GM20000 (cell line): Measurements from ENCODE around the gene VPS35.

Source experiments
- DNase-seq: peaks from one replicate; pipeline ENCODE4 v3.0.0; 2012; ENCODE audit warnings: low spot score
- TF ChIP-seq, protein P1 (sequence below): IDR thresholded peaks from 2 replicates; pipeline ENCODE4 v1.5.1; 2012; ENCODE audit warnings: mild to moderate bottlenecking, control low read depth; ENCODE audit errors: extremely low read depth, missing control alignments

Gene VPS35

DNA sequence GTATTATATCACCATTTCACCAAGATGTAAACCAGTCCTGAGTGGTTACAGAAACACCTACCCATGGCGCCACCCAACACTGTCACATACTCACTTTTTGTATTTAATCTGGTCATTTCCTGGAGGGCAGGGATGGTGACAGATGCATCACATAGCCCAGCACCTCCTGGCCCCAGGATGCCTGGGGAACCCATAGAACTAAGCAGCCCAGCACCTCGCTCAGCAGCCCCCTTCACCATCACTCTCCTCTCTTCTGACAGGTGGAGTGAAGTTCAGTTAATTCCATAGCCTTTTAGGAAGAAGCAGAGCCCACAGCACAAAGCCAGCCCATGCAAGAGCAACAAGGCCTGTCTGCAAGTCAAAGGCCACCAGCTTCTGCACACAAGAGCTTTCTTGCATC lies 31.6 kb upstream of the VPS35 start:
- DNase-seq, result no peak
- TF ChIP-seq, protein P1, sequence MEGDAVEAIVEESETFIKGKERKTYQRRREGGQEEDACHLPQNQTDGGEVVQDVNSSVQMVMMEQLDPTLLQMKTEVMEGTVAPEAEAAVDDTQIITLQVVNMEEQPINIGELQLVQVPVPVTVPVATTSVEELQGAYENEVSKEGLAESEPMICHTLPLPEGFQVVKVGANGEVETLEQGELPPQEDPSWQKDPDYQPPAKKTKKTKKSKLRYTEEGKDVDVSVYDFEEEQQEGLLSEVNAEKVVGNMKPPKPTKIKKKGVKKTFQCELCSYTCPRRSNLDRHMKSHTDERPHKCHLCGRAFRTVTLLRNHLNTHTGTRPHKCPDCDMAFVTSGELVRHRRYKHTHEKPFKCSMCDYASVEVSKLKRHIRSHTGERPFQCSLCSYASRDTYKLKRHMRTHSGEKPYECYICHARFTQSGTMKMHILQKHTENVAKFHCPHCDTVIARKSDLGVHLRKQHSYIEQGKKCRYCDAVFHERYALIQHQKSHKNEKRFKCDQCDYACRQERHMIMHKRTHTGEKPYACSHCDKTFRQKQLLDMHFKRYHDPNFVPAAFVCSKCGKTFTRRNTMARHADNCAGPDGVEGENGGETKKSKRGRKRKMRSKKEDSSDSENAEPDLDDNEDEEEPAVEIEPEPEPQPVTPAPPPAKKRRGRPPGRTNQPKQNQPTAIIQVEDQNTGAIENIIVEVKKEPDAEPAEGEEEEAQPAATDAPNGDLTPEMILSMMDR, result no peak

DNA sequence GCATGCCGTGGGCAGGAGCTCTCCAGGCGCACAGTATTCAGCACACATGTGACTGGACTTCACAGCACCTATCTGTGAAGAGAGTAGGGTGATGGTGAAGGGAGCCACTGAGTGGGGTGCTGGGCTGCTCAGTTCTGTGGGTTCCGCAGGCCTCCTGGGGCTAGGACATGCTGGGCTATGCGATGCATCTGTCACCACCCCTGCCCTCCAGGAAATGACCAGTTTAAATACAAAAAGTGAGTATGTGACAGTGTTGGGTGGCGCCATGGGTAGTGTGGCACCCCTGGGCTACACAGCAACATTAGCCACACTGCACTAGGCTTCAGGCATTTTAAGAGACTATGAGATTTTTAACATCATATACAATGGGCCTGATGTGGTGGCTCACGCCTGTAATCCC lies 30.6 kb upstream of the VPS35 start:
- TF ChIP-seq, protein P1, result no peak
- no peak for DNase-seq

DNA sequence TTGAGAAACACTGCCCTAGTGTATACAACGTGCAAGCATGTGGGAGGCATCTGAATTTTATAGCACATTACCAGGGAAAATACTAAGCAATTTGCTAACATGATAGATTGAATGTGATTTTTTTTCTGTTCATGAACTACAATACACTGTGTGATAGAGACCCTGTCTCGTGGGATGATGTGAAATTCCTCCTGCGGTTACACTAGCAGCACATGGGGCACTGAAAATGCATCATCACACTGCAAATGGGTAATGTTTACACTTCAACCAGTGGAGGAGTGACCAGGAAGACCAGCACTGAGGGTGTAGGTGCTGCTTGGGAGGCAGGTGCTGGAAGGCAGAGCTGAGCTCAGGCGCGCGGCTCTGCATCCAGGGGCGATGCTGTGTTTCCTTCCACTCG lies 29.2 kb upstream of the VPS35 start:
- TF ChIP-seq, protein P1, result no peak
- no peak for DNase-seq

DNA sequence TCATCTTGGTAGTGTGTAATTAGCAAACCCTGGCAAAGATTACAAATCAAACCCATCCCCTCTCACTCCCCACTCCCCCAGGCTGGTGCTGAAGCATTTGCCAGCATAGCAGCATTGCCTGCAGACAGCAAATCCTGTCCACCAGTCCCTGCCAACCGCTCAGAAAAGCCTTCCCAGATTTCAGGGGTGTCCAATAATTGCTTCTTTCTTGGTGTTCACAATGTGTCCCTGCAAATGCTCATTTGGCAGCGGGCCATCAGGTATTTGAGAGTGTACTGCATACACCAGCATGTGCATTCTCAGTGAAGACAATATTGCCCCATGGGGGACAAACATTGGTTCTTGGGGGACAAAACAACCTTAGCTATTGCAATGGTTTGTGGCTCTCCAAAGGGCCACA lies 28.7 kb upstream of the VPS35 start:
- TF ChIP-seq, protein P1, result no peak
- no peak for DNase-seq

DNA sequence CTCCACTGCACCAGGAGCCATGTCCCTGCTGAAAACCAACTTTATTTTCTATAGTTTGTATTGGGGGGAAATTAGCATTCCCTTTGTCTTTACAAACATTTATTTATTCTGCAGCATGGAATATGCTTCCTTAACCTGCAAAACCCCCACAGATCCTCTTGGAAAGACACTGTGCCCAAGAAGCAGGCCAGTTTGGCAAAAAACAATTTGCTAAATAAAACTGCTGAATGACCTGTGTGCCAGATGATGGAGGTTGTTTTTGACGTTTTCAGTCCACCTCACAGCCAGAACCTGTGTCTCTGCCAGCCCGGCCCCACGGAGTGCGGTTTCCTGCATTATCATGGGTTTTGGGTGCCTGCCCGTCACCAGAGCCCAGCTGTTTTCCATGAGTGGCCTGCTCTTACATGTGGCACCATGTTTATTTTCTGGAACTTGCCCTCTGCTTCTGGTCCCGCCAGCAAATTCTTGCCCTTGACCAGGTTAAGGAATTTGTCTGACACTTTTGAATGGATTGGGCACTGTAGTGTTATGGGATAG lies 26.9 kb upstream of the VPS35 start:
- TF ChIP-seq, protein P1, result no peak
- no peak for DNase-seq

DNA sequence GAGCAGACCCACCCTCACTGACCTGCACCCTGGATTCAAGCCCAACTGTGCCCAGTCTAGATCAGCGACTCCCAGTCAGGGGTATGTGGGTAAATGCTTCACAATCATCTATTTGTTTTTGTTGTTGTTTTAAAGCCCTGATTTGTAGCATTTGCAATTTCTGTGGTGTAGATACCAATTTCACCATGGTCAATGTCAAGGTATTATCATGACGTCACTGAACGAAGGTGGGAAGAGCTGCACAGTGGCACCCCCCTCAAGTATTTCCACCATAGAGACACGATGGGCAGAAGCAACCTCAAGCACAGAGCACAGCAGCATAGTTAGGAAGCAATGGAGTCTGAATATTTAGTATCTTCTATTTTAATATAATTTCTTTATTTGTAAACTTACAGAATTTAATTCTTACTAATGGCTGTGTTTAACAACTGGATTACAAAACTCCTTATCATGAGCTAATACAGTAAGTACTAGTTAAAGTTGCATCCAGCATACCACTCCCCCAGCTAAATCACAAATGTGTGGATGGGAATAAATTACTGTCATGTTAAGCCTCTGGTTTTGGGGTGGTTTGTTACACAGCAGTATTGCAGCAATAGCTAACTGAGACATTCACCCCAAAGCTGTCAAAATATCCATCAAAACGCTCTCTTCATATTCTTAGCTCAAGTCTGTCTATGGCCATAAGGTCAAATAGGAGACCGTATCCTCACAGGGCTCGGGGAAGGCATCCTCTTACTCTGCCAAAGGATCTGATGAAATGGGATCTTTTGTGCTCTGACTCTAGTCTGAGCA lies 26.0 kb upstream of the VPS35 start:
- TF ChIP-seq, protein P1, result no peak
- DNase-seq, result no peak

DNA sequence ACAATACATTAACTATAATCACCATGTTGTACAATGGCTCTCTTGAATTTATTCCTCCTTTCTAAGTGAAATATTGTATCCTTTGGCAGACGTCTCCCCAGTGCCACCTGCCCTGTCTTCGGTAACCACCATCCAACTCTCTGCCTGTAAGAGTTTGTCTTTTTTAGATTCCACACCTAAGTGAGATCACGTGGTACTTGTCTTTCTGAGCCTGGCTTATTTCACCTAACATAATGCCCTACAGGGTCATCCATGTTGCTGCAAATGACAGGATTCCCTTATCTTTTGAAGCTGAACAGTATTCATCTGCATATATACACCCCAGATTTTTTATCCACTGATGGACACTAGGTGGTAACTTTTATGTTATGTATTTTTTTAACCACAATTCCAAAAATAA lies 24.7 kb upstream of the VPS35 start:
- TF ChIP-seq, protein P1, result no peak
- DNase-seq, result no peak
